ENCODE measurements around the gene KRTAP5-10. TPM values are rescaled to one million over a fixed set of nuclear protein-coding genes. Genes with fewer than 3 reads are reported as not detected.
"Not testable (repeated sequence)": the region's sequence is repeated elsewhere in the genome, so short reads cannot be mapped to it uniquely, and the experiment has no call there.

Gene KRTAP5-10
- total RNA-seq, 2 experiments from 2014 or later, result not detected

GRCh38 chr11:71568704-71569349 is 3.5 kb downstream of the KRTAP5-10 start:
- no peak for DNase-seq
- intact Hi-C loops (cut with micrococcal nuclease), result no loop called here
- no peak for ATAC-seq
- TF ChIP-seq CTCF (IDR thresholded peaks at IDR 0.05), result no peak
- POLR2A ChIA-PET, result no interaction called here
- CTCF ChIA-PET, result no interaction called here
- no peaks in the 10 kb centered on the region for H3K9me3 Mint-ChIP-seq
- no peaks in the 10 kb centered on the region for H3K36me3 Mint-ChIP-seq (ENCODE audit: low read depth)
- H3K27me3 Mint-ChIP-seq, result peaks cover 18% of the 10 kb centered on the region
- H3K27ac Mint-ChIP-seq, result no peak overlapping the region
- no peaks in the 10 kb centered on the region for H3K4me1 Mint-ChIP-seq (ENCODE audit: low read depth)
- no peak overlapping the region for H3K4me3 Mint-ChIP-seq

GRCh38 chr11:71571101-71571850 is 5.9 kb downstream of the KRTAP5-10 start:
- H3K27me3 Mint-ChIP-seq; ATAC-seq; H3K4me1 Mint-ChIP-seq (ENCODE audit: low read depth); DNase-seq; H3K36me3 Mint-ChIP-seq (ENCODE audit: low read depth); CTCF ChIA-PET; H3K9me3 Mint-ChIP-seq; intact Hi-C loops (cut with micrococcal nuclease); POLR2A ChIA-PET; H3K27ac Mint-ChIP-seq; H3K4me3 Mint-ChIP-seq: not testable (repeated sequence)

GRCh38 chr11:71572811-71573210 is 7.4 kb downstream of the KRTAP5-10 start:
- H3K27me3 Mint-ChIP-seq, result peaks cover 3% of the 10 kb centered on the region
- H3K4me3 Mint-ChIP-seq, result no peak overlapping the region
- ChIA-PET POLR2A (no interaction called here), CTCF (no interaction called here)
- H3K27ac Mint-ChIP-seq, result no peak overlapping the region
- intact Hi-C loops (cut with micrococcal nuclease), result no loop called here
- H3K9me3 Mint-ChIP-seq, result no peaks in the 10 kb centered on the region
- DNase-seq (no peak), ATAC-seq (no peak)
- H3K4me1 Mint-ChIP-seq (ENCODE audit: low read depth), result no peaks in the 10 kb centered on the region
- no peak for TF ChIP-seq CTCF (IDR thresholded peaks at IDR 0.05)
- no peaks in the 10 kb centered on the region for H3K36me3 Mint-ChIP-seq (ENCODE audit: low read depth)

GRCh38 chr11:71574418-71574817 is 9.1 kb downstream of the KRTAP5-10 start:
- POLR2A ChIA-PET, result no interaction called here
- intact Hi-C loops (cut with micrococcal nuclease), result no loop called here
- CTCF ChIA-PET, result interaction anchor here (0.7 kb wide), 1 partner anchor 11 kb away, joined by 3 read pairs; no protein-coding TSS in a partner anchor

GRCh38 chr11:71575723-71576424 is 10.5 kb downstream of the KRTAP5-10 start:
- Mint-ChIP-seq H3K4me1 (ENCODE audit: low read depth) (peaks cover 4% of the 10 kb centered on the region), H3K4me3 (no peak overlapping the region), H3K27ac (no peak overlapping the region), H3K9me3 (no peaks in the 10 kb centered on the region), H3K27me3 (peaks cover 4% of the 10 kb centered on the region), H3K36me3 (ENCODE audit: low read depth) (no peaks in the 10 kb centered on the region)
- ATAC-seq, result no peak
- ChIA-PET POLR2A (no interaction called here), CTCF (no interaction called here)
- intact Hi-C loops (cut with micrococcal nuclease), result no loop called here
- DNase-seq, result no peak
- no peak for TF ChIP-seq CTCF (IDR thresholded peaks at IDR 0.05)

More at GRCh38 chr11:71574418-71574817, 9.1 kb downstream of the KRTAP5-10 start:
- Mint-ChIP-seq H3K36me3 (ENCODE audit: low read depth) (no peaks in the 10 kb centered on the region), H3K9me3 (no peaks in the 10 kb centered on the region), H3K4me3 (no peak overlapping the region), H3K4me1 (ENCODE audit: low read depth) (no peaks in the 10 kb centered on the region), H3K27ac (no peak overlapping the region), H3K27me3 (peaks cover 3% of the 10 kb centered on the region)
- no peak for TF ChIP-seq CTCF (IDR thresholded peaks at IDR 0.05)
- DNase-seq, result no peak
- no peak for ATAC-seq

GRCh38 chr11:71576688-71577465 is 11.5 kb downstream of the KRTAP5-10 start:
- H3K36me3 Mint-ChIP-seq (ENCODE audit: low read depth); H3K9me3 Mint-ChIP-seq; intact Hi-C loops (cut with micrococcal nuclease); POLR2A ChIA-PET; H3K4me3 Mint-ChIP-seq; H3K27me3 Mint-ChIP-seq; DNase-seq; ATAC-seq; CTCF ChIA-PET; H3K4me1 Mint-ChIP-seq (ENCODE audit: low read depth); H3K27ac Mint-ChIP-seq: not testable (repeated sequence)
